ENCODE measurements around the gene MAPK14. TPM values are rescaled to one million over a fixed set of nuclear protein-coding genes. Genes with fewer than 3 reads are reported as not detected.
A peak's percentile ranks its signal among the peaks of the same experiment; 100 is the strongest.

The MAPK14 gene
- total and polyA plus RNA-seq, 2 donors (not counting 3 experiments of a cell fraction or from before 2014, with no cell fraction given): 33.3 to 54.1 TPM

DNA sequence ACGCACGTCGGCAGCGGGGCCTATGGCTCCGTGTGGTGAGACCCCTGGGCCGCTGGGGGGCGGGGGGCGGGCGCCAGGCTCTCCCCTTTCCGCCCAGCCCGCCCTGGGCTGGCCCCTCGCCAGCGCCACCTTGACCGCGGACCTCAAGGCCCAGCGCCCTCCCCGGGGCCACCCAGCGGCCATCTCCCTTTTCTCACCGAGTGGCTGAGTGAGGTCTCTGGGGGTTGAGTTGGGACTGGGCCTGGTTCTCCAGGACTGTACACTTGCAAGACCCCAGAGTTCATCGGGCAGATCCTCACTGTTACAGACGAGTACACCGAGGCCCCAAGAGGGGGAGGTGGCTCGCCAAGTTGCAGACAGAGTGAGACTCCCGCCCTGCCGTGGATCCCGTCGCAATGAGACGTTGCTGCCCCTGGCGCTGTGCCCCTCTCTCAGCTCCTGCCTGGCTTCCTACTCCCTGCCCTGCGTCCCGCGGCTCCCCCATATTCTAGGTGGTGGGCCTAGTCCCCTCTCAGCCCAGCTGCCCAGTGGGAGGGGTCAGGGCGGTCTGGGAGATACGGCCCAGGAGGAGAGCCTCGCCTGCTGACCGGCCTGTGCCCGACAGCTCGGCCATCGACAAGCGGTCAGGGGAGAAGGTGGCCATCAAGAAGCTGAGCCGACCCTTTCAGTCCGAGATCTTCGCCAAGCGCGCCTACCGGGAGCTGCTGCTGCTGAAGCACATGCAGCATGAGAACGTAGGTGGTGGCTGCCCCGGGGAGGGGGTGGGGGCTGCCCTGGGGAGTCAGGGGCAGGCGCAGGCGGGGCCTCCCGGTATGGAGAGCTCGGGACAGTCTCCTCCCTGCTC, 103.3 kb downstream of the MAPK14 start:
- Histone ChIP-seq H3K9me1 (replicated peaks; ENCODE audit: control insufficient read depth, extremely low read depth, insufficient read depth, low read length) (no peaks in the 10 kb centered on the region), H3K27ac (ENCODE audit: insufficient read depth, low read depth, low read length) (peak overlapping the region; percentile 71), H2AFZ (ENCODE audit: low read depth, low read length) (peak overlapping the region; percentile 1), H3K9me3 (replicated peaks; ENCODE audit: control insufficient read depth, insufficient read depth, low read length) (no peaks in the 10 kb centered on the region), H3K27me3 (ENCODE audit: control insufficient read depth in 2 of 2, insufficient read depth in 2 of 2, low read length in 2 of 2) (no peaks in the 10 kb centered on the region), H3K4me2 (ENCODE audit: insufficient read depth, low read length) (no peak overlapping the region), H3K36me3 (ENCODE audit: control insufficient read depth in 2 of 2, extremely low read depth in 1 of 2, insufficient read depth in 2 of 2, low read length in 2 of 2) (no peaks in the 10 kb centered on the region), H3K4me3 (replicated peaks in 1 of 3; ENCODE audit: insufficient read depth in 1 of 3, low read depth in 1 of 3, low read length in 3 of 3) (peak overlapping the region in 1 of 3 experiments; percentile 1), H3K9ac (replicated peaks; ENCODE audit: extremely low read depth, insufficient read depth, low read length) (peak overlapping the region; percentile 31), H3K79me2 (ENCODE audit: control insufficient read depth, insufficient read depth, low read length) (no peaks in the 10 kb centered on the region), H4K20me1 (replicated peaks; ENCODE audit: control insufficient read depth, extremely low read depth, insufficient read depth, low read length) (no peaks in the 10 kb centered on the region), H3K4me1 (ENCODE audit: control insufficient read depth, extremely low read depth, insufficient read depth, low read length) (peaks cover 53% of the 10 kb centered on the region)
- dilution Hi-C loops (cut with MboI; ENCODE audit: extremely low pct_ligation_motif_present, low sequenced_read_pairs) (no loop called here), intact Hi-C loops (cut with micrococcal nuclease) (loop anchor here (1.0 kb wide), 3 partner anchors 66 to 219 kb away; partner anchors contain the start of gene MAPK14)
- no TSS peak for BruUV-seq (replicated peaks)
- POLR2A ChIA-PET: interaction anchor here (0.8 to 1.9 kb wide), 6 partner anchors 10 to 220 kb away, joined by 3 to 10 read pairs (median 4); no protein-coding TSS in a partner anchor
- TF ChIP-seq JUN (IDR thresholded peaks at IDR 0.05; ENCODE audit: borderline replicate concordance, insufficient read depth, insufficient read length, low read depth): no peak
- TF ChIP-seq, protein P1, sequence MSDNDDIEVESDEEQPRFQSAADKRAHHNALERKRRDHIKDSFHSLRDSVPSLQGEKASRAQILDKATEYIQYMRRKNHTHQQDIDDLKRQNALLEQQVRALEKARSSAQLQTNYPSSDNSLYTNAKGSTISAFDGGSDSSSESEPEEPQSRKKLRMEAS (IDR thresholded peaks at IDR 0.05; ENCODE audit: insufficient read depth, insufficient read length): peak; percentile 15
- FAIRE-seq (peak; percentile 75), DNase-seq (ENCODE audit: low read depth, low spot score) (no peak)
- CTCF ChIA-PET: interaction anchor here (0.8 to 2.3 kb wide), 17 partner anchors 7 to 230 kb away, joined by 3 to 13 read pairs (median 4); partner anchors contain the start of genes BRPF3 and MAPK14

DNA sequence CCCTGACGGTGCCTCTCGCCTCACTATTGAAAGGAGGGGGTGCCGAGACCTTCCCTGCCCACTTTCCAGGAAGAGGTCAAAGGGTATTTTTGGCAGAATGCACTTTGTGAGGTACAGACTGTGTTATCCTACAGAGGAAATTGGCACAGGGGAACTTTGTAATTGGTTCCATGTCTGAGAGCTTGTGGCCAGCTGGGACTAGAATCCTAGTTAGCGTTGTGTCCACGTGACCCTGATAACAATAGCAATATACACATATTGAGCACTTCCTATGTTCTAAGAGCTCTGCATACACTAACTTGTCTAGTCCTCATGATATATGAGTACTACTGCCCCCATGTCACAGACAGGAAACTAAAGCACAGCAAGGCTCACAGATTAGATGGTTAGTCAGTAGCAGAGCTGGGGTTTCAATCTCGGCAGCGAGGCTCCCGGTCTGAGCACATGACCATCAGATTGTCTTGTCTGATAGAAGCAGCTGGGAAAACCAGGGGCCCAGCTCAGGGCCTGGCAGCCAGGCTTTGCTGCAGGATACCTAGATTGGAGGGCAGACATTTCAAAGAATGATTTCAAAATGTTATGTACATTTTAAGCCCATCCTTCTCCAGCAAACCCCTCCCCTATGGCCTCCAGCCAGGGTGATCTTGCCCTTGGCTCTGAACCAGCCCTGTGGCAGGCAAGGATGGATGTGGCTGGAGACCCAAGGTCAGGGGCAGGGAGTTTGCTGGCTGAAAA, 104.1 kb downstream of the MAPK14 start:
- peak overlapping the region; percentile 26 for H3K4me2 ChIP-seq (ENCODE audit: insufficient read depth, low read length)
- H3K79me2 ChIP-seq (ENCODE audit: control insufficient read depth, insufficient read depth, low read length): no peaks in the 10 kb centered on the region
- no peak overlapping the region for H3K4me3 ChIP-seq (replicated peaks in 1 of 3; ENCODE audit: insufficient read depth in 1 of 3, low read depth in 1 of 3, low read length in 3 of 3)
- peaks cover 45% of the 10 kb centered on the region for H3K4me1 ChIP-seq (ENCODE audit: control insufficient read depth, extremely low read depth, insufficient read depth, low read length)
- no peaks in the 10 kb centered on the region for H3K9me3 ChIP-seq (replicated peaks; ENCODE audit: control insufficient read depth, insufficient read depth, low read length)
- H3K36me3 ChIP-seq (ENCODE audit: control insufficient read depth in 2 of 2, extremely low read depth in 1 of 2, insufficient read depth in 2 of 2, low read length in 2 of 2): no peaks in the 10 kb centered on the region
- no peaks in the 10 kb centered on the region for H3K9me1 ChIP-seq (replicated peaks; ENCODE audit: control insufficient read depth, extremely low read depth, insufficient read depth, low read length)
- ChIA-PET CTCF (interaction anchor here (0.8 to 2.3 kb wide), 19 partner anchors 8 to 229 kb away, joined by 3 to 13 read pairs (median 4); partner anchors contain the start of genes BRPF3 and MAPK14), POLR2A (interaction anchor here (0.7 to 1.9 kb wide), 7 partner anchors 10 to 219 kb away, joined by 3 to 10 read pairs (median 4); no protein-coding TSS in a partner anchor)
- FAIRE-seq (peak; percentile 100), DNase-seq (ENCODE audit: low read depth, low spot score) (peak; percentile 99)
- no TSS peak for BruUV-seq (replicated peaks)
- H4K20me1 ChIP-seq (replicated peaks; ENCODE audit: control insufficient read depth, extremely low read depth, insufficient read depth, low read length): no peaks in the 10 kb centered on the region
- H3K27me3 ChIP-seq (ENCODE audit: control insufficient read depth in 2 of 2, insufficient read depth in 2 of 2, low read length in 2 of 2): no peaks in the 10 kb centered on the region
- H2AFZ ChIP-seq (ENCODE audit: low read depth, low read length): peak overlapping the region; percentile 1
- dilution Hi-C loops (cut with MboI; ENCODE audit: extremely low pct_ligation_motif_present, low sequenced_read_pairs): no loop called here
- TF ChIP-seq JUN (IDR thresholded peaks at IDR 0.05; ENCODE audit: borderline replicate concordance, insufficient read depth, insufficient read length, low read depth) (peak; percentile 50), POLR2A (IDR thresholded peaks at IDR 0.05; ENCODE audit: low read depth, low read length) (peak; percentile 66), FOS (IDR thresholded peaks at IDR 0.05; ENCODE audit: borderline replicate concordance, insufficient read depth, low read length) (peak; percentile 57), POLR2AphosphoS5 (IDR thresholded peaks at IDR 0.05; ENCODE audit: insufficient read depth, low read depth, low read length) (peak; percentile 96), EZH2 (IDR thresholded peaks at IDR 0.05; ENCODE audit: borderline replicate concordance, low read depth, low read length, severe bottlenecking) (no peak), MYC (IDR thresholded peaks at IDR 0.05; ENCODE audit: low read depth, low read length) (no peak), GATA2 (IDR thresholded peaks at IDR 0.05; ENCODE audit: insufficient read depth, insufficient read length, low read depth, low read length) (peak; percentile 95)
- TF ChIP-seq, protein P2, sequence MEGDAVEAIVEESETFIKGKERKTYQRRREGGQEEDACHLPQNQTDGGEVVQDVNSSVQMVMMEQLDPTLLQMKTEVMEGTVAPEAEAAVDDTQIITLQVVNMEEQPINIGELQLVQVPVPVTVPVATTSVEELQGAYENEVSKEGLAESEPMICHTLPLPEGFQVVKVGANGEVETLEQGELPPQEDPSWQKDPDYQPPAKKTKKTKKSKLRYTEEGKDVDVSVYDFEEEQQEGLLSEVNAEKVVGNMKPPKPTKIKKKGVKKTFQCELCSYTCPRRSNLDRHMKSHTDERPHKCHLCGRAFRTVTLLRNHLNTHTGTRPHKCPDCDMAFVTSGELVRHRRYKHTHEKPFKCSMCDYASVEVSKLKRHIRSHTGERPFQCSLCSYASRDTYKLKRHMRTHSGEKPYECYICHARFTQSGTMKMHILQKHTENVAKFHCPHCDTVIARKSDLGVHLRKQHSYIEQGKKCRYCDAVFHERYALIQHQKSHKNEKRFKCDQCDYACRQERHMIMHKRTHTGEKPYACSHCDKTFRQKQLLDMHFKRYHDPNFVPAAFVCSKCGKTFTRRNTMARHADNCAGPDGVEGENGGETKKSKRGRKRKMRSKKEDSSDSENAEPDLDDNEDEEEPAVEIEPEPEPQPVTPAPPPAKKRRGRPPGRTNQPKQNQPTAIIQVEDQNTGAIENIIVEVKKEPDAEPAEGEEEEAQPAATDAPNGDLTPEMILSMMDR (IDR thresholded peaks at IDR 0.05; ENCODE audit: extremely low read depth in 1 of 2, insufficient read depth in 1 of 2, low read depth in 1 of 2, low read length in 2 of 2): no peak
- TF ChIP-seq, protein P1 (IDR thresholded peaks at IDR 0.05; ENCODE audit: insufficient read depth, insufficient read length): peak; percentile 85
- intact Hi-C loops (cut with micrococcal nuclease): loop anchor here (1.0 kb wide), 3 partner anchors 66 to 219 kb away; partner anchors contain the start of gene MAPK14
- H3K27ac ChIP-seq (ENCODE audit: insufficient read depth, low read depth, low read length): peak overlapping the region; percentile 71
- peak overlapping the region; percentile 32 for H3K9ac ChIP-seq (replicated peaks; ENCODE audit: extremely low read depth, insufficient read depth, low read length)
